ENCODE measurements around the gene MMP24OS.

MMP24OS gene

DNA sequence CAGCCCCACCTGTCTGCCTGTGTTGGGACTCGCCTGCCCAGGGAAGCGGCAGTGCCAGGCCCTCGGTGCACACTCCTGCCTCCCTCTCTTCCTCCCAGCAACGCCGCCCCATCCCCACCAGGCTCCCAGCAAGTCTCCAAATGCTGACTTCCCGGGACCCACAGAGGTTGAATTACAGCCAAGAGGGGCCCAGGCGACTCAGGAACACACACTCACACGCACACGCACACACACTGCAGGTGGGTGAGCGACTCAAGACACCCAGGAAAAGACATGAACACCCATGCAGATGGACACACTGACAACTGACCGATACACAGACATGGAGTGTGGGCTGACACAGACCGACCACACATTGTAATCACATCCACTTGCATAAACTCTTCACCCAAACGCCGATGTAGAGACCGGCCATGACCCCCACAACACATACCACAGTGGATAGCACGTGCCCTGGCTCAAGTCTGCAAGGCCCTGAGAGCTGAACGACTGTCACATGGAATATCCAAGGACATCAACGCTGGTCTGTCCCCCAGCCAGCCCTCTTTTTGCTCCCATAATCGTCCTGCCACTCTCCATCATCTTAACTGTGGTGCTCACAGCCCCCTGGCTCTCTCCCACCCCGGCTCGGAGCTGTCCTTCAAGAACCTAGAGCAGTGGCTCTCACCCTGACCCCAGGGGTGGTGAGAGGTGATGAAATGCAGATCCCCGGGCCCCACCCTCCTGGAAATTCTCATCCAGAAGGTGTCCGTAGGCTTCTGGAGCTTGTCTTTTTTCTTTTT is 14.8 kb upstream of the MMP24OS start:
- in situ Hi-C loops (cut with MboI; ENCODE audit: low sequenced_read_pairs): no loop called here

DNA sequence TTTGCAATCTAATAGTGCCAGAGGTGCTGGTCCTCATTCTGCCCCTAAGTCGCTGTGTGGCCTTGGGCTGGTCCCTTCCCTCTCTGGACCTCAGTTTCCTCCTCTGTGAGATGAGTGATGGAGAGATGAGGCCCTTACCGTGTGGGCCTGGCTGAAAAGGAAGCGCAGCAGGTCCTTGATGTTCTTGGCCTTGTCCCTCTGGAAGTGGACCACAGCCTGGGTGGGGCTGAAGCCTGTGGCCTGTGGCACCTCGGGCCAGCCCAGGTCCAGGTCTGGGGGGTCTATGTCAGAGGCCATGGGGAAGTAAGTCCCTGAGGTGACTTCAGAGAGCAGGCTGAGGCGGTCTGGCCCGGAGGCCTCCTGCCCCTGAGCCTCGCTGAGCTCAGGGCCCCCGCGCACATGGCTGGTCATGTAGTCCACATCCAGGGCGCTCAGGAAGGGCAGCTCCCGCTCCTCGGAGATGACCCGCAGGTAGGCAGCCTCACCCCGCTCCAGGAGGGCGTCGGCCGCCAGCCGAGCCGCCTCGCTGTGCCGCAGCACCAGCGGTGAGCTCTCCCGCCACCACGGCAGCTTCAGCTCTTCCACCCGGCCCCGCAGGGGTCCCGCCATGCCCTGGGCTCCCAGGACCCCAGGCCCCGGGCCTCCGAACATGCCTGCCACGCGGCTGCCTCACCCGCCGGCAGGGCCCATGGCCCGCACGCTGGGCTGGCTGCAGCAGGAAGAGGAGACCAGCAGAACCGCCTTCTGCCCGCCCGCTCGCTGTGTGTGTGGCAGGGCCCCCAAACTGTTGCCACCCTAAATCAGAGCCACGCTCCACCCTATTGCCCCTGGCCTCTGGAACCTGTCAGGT is 14.0 kb upstream of the MMP24OS start, which contains the start of gene FAM83C:
Gene FAM83C, minus strand, starts transcription at position 772 of the 850 bp plus-strand sequence. Its CDS starts 121 bp downstream, at position 651.
- in situ Hi-C loops (cut with MboI; ENCODE audit: low sequenced_read_pairs): no loop called here

DNA sequence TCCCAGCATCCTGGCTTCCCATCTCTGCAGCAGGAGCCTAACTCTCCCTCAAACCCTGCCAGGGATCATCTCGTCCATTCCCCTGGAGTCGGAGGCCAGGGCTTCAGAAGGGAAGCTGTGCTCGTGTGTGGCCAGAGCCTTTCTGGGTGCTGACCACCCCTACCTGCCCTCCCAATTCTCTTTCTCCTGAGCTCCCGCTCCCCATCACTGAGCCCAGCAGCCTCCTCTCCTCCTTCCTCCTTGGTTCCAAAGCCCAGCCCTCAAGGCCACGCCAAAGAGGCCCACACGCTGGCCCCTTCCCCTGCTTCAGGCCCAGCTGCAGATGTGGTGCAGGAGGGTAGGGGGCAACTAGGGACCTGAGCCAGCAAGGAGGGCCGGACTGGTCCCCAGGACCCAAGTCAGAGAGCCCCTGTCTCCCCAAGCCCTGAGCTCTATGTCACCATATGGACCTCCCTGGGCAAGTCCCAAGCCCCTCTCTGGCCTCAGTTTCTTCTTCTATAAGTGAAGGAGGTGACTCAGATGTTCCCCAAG is 13.0 kb upstream of the MMP24OS start:
- in situ Hi-C loops (cut with MboI; ENCODE audit: low sequenced_read_pairs): no loop called here

DNA sequence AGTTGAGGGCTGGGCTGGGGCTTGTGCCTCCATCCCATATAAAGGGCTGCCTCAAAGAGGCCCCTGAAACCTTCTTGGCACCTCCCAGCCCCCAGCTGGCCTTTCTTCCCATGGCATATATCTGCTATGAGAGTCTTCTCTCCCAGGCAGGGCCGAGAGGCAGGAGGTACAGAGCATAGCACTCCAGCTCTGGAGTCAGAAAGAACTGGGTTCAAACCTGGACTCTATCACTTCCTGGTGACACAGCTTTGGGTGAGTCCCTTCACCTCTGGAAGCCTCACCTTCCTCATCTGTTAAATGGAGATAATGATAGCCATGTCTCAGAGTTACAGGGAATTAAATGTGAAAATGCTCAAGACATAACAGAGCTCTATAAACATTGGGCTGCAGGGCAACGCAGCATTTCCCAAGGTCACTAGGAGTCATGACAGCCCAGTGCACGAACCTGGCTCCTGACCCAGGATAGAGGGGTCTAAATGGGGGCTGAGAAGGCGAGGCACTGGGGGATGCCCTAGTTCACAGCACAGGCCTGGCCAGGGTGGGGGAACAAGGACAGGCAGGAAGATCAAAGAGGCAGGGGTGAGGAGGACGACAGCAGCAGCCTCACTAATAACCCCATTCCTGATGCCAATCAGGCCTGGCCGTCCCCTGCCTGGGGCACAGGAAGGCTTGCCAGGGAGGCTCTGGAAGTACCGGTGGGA is 12.4 kb upstream of the MMP24OS start:
- in situ Hi-C loops (cut with MboI; ENCODE audit: low sequenced_read_pairs): no loop called here

DNA sequence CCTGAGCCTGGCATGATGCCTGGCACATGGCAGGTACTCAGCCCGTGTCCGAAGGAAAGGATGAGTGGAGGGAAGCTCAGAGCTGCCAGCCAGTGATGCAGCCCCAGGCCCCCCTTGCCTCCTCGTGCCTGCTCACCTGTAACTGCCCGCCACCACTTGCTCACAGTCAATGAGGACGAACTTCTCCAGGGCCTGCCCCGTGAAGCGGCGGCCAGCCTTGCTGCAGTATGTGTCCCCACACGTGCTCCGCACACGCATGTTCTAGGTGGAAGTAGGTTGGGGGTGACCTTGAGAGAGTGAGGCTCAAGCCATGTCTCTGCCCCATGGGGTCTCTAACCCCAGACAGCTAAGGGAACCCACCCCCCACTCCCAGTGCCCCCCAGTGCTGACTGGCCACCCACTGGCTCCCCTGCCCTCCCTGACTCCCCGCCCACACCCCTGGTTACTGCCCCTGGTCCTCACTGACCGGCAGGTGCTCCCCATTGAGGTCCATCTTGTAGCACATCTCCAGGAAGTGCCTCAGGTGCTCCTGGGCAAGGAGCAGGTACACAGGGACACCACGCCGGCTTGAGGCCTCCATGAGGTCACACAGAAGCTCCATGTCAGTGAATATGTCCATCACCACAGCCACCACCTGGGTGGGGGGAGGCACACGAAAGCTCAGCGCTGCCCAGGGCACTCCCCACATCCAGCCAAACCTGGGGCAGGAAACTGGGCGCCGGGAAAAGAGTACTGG is 10.6 kb upstream of the MMP24OS start:
- in situ Hi-C loops (cut with MboI; ENCODE audit: low sequenced_read_pairs): no loop called here

DNA sequence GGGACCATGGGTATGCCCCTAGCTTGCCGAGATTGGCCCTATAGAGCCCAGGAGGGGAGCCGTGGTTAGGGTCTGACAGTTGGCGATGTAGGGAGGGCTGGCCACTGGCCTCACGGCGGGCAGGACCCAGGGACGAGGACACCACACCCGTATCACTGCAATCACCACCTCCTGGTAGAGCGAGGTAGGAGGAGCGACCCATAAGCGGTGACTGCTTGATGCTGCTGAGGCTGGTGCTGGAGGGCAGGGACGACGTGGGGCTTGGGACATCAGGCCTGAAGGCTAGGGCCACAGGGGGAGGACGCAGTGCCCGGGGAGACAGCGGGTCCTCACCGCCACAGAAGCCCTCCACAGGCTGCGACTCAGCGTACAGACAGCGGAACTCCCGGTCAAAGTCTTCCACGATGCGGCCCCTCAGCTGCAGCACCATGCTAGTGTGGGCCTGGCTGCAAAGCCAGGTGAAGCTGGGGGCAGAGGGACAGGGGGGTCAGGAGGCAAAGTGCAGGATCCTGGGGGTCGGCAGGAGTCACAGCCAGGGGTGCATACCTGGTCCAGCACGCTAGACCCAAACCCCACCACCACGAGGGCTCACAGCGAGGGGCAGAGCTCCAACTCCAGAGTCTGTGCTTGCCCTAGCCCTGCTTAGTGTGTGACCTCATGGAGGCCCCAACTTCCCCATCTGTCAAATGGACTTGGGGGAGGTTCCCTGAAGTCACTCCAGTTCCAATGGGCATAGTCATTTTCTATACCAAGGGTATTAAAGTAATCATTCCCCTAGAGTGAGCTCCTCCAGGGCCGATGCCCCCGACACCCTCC is 9.8 kb upstream of the MMP24OS start:
- in situ Hi-C loops (cut with MboI; ENCODE audit: low sequenced_read_pairs): no loop called here

DNA sequence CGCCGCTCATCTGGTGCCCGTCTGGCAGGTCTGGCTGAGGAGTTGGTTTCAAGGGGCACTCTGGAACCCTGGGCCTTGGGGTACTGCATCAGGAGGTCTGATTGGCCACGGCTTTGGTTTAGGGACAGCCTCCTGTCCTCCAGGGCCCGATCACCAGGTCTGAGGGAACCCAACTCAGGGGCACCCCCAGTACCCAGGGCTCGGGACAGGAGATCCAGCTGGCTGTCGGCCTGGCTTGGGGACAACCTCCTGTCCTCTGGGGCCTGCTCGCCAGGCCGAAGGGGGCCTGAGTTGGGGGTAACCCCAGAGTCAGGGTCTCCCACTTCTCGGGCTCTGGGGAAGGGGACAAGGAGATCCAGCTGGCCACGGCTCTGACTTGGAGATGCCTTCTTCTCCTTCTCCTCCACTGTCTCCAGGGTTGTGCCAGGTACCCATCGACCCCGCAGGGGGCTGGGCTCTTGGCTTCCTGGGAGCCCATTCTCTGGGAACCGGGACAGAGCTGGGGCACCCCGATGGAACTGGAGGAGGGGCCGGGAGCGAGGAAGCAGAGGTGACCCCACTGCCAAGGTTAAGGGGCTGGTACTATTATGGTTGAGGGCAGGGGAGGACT is 9.1 kb upstream of the MMP24OS start:
- in situ Hi-C loops (cut with MboI; ENCODE audit: low sequenced_read_pairs): no loop called here

DNA sequence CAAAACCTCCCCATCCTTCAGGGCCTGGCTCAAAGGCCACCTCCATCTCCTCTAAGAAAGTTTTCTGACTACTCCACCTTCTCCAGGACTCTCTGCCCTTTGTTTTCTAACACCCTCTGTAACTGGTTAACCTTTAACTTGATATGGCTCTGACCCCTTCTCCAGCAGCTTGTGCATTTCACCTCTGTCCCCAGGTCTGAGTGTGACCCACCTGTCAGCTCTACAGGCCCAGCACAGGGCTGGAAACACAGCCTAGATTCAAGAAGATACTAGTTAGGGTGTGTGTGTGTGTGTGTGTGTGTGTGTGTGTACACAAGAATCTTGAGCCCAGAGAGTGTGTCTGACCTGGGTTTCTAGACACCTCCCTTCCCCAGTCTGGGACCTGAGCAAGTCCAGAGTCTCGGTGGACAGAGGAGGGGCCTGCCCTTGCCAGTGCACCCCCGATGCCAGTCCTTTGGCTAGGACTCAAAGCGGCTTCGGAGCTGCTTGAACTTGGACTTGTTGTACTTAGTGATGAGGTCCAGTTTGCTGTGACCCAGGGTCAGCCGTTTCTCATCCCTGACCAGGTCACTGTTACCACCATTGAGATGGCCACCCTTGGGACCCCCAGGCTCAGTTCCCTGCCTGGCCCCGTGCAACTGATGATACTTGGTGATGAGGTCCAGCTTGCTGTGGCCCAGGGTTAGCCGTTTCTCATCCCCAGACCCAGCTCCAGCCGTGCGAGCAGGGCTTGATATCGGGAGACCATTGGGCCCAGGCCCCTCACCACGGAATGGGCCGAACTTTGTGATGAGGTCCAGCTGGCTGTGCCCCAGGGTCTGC is 8.4 kb upstream of the MMP24OS start:
- in situ Hi-C loops (cut with MboI; ENCODE audit: low sequenced_read_pairs): no loop called here

DNA sequence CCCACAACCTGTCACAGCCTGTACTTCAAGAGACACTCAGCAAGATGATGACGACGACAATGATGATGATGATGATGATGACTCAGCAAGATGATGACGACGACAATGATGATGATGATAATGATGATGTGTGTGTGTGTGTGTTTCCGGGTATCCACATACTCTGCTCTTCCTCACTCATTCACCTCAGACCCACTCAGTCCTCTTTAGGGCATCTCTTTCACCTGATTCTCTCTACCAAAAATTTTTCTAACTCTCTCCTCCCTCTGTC is 7.8 kb upstream of the MMP24OS start:
- in situ Hi-C loops (cut with MboI; ENCODE audit: low sequenced_read_pairs): no loop called here

DNA sequence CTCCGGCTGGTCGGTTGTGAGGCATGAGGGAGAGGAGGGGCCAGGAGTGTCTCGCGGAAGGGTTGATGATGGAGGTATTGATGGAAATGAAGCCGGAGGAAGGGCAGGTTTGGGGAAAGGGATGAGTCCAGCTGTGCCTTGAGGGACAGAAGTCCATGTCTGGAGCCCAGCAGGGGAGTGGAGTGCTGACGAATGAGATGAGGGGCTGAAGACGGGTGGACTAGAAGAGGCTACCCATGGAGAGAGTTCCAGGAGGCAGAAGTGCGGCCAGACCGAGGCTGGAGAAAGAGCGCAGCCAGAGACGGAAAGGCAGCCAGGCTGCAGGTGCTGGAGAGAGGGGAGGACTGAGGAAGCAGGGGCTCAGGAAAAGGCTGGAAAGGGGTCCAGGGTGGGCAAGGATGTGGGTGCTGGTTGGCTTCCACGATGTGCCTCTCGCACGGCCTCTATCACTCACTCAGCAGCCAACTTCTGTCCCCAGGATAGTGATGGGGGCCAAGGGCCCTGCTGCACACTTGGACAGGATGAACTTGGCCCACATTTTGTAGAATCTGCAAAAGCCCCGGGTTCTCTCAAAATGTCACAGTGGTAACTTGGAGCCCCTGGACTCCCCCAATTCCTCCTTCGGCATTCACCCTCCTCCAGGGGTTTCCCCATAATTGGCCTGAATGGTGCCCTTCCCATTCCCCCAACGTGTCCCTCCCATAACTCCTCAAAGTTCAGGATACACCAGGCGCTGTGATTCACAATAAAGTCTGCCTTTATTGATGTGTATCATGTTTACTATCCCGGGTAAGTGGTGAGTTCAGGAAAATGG is 7.3 kb upstream of the MMP24OS start:
- in situ Hi-C loops (cut with MboI; ENCODE audit: low sequenced_read_pairs): no loop called here

DNA sequence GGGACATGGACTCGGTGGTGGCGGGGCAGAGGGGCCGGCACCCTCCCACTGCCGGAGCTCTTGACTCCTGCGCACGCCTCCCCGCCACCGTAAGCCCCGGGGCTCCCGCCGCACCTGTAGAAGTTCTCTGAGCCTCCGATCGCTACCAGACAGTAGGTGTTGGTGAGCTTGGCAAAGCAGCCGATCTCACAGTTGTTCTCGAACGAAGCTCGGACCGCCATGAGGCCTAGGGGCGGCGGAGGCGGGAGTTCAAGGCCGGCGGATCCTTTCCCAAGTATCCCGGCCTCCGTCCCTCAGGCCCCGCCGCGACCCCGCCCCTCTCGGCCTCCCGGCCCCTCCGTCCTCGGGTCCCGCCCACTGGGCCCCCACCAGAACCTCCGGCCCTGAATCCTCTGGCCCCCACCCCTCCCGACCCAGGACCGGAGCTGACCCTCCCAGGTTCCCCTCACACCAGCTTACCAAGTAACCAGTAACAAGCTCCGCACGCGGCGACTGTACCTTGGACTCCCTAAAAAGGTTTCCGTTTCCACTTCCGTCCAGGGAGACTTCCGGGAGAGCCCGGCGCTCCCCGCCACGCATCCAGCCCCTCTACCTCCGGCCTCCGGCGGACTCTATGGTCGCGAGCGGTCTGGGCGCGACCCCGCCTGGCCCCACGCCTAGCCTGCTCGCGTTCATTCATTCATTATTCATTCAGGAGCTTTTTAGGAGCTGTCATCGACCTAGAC is 6.5 kb upstream of the MMP24OS start, which contains the start of gene EIF6:
Gene EIF6, minus strand, starts transcription at position 506 of the 725 bp plus-strand sequence. Its CDS starts 285 bp downstream, at position 221.
- in situ Hi-C loops (cut with MboI; ENCODE audit: low sequenced_read_pairs): no loop called here

DNA sequence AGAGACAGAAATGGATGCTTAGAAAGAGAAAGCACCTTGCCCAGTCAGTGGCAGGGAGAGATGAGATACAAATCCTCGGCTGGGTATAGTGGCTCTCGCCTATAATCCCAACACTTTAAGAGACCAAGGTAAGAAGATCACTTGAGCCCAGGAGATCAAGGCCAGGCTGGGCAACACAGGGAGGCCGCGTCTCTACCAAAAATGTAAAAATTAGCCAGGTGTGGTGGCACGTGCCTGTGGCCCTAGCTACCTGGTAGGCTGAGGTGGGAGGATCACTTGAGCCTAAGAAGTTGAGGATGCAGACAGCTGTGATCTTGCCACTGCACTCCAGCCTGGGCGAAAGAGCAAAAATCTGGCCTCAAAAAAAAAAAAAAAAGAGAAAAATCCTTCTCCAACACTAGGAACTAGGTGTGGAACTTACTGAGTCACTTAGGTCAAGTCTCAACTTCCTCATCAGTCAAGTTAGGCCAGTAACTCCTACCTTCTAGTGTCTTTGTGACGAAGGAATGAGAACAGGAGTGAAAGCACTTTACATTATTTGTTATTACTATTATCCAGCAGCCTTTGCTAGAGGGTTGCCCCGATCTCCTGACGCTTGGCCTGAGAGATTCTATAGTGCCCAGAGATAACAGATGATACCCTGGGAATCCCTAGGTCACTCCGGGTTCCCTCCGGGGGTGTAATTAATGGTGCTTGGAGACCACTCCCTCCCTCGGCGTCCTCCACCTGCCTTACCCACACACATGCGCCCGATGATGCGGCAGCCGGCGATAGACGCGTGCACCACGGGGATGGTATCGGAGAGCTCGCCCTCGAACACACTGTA is 5.7 kb upstream of the MMP24OS start:
- in situ Hi-C loops (cut with MboI; ENCODE audit: low sequenced_read_pairs): no loop called here

DNA sequence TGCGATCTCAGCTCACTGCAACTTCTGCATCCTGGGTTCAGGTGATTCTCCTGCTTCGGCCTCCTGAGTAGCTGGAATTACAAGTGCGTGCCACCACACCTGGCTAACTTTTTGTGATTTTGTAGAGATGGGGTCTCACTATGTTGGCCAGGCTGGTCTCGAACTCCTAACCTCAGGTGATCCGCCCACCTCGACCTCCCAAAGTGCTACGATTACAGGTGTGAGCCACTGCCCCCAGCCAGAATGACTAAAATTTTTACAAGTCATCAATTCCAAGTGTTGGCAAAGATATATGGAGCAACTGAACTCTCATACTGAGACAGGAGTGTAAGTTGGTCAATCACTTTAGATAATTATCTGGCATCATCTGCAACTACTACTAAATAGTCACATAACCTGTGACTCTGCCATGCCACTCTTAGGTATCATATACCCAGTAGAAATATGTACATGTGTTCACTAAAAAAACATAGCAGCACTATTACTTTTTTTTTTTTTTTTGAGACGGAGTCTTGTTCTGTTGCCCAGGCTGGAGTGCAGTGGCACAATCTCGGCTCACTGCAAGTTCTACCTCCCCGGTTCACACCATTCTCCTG is 3.7 kb upstream of the MMP24OS start:
- in situ Hi-C loops (cut with MboI; ENCODE audit: low sequenced_read_pairs): no loop called here

DNA sequence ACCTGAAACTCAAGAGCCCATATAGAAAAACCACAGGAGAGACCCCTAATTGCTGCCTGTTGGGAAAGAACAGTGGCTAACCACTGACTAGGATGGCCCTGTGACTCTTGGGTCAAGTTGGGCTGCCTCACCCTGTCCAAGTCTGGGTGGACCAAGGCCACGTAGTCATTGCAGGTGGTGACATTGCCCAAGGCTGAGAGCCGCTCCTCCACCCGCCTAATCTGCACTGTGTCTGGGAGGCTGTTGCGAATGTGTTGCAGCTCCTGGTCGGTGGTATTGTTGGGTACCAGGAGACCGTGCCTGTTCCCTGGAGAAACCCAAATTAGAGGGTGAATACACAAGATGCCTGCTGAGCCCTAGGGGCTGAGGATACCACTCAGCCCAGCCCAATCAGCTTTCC is 2.6 kb upstream of the MMP24OS start:
- in situ Hi-C loops (cut with MboI; ENCODE audit: low sequenced_read_pairs): no loop called here

DNA sequence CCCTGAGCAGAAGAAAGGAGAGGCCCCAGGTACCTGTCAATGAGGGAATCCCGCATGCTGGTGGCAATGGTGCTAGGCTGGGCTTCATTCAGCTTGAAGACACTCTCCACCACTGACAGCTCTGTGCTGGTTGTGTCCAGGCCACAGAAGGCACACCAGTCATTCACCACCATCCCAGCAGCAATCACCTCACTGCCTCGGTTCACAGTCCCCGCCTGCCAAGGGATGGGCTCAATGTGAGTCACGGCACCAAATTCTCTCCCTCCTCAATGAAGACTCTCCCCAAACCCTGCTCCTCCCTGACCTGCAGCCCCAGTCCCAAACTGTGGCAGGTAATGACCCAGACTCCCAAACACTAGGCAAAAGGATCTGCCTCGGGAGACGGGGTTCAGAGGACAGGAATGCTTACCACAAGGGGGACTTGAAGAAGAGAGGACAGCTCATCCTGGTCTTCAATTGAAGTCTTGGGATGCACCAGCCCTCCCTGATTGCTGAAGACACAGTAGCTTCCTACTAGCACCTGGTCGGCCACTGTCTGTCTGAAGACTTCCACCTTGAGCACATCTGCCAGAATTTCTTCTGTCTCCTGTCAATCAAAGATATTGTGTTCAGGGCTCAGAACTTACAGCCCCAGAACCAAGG is 1.7 kb upstream of the MMP24OS start:
- in situ Hi-C loops (cut with MboI; ENCODE audit: low sequenced_read_pairs): no loop called here
